IPS-15b (cell line): ENCODE data around the gene CLDN6.

Experiments
- H3K27me3 ChIP-seq: one replicate; pipeline ENCODE4 v1.6.1; 2013; ENCODE audit warnings: low read length; ENCODE audit not compliant: control insufficient read depth, insufficient read depth
- H3K36me3 ChIP-seq: one replicate; pipeline ENCODE4 v1.6.1; 2013; ENCODE audit warnings: low read length; ENCODE audit not compliant: control insufficient read depth, insufficient read depth
- H3K4me1 ChIP-seq: one replicate; pipeline ENCODE4 v1.6.1; 2013; ENCODE audit warnings: mild to moderate bottlenecking, low read length; ENCODE audit not compliant: control insufficient read depth, insufficient read depth
- H3K4me3 ChIP-seq: one replicate; pipeline ENCODE4 v1.5.1; 2013; ENCODE audit warnings: low read depth, low read length
- H3K9ac ChIP-seq: one replicate; pipeline ENCODE4 v1.6.1; 2013; ENCODE audit warnings: low read depth, mild to moderate bottlenecking, low read length
- H3K9me3 ChIP-seq: one replicate; pipeline ENCODE4 v1.6.1; 2013; ENCODE audit warnings: mild to moderate bottlenecking, low read length; ENCODE audit not compliant: control insufficient read depth, insufficient read depth

The CLDN6 gene

GRCh38 chr16:3023415-3023668 lies 5.4 kb upstream of the CLDN6 start:
- peaks cover 25% of the 10 kb centered on the region for H3K36me3 ChIP-seq
- H3K4me3 ChIP-seq = peak overlapping the region; percentile 95
- H3K4me1 ChIP-seq = peaks cover 6% of the 10 kb centered on the region
- no peaks in the 10 kb centered on the region for H3K27me3 ChIP-seq
- no peaks in the 10 kb centered on the region for H3K9me3 ChIP-seq
- H3K9ac ChIP-seq = peak overlapping the region; percentile 87

- no peaks in the 10 kb centered on the region for H3K27me3 ChIP-seq
- H3K4me1 ChIP-seq = peaks cover 6% of the 10 kb centered on the region
- peak overlapping the region; percentile 87 for H3K9ac ChIP-seq
- peak overlapping the region; percentile 95 for H3K4me3 ChIP-seq
- peaks cover 25% of the 10 kb centered on the region for H3K36me3 ChIP-seq
- H3K9me3 ChIP-seq = no peaks in the 10 kb centered on the region
Observed at GRCh38 chr16:3022684-3023414, 4.9 kb upstream of the CLDN6 start.

GRCh38 chr16:3022208-3022683 lies 4.3 kb upstream of the CLDN6 start:
- Histone ChIP-seq H3K27me3 (no peaks in the 10 kb centered on the region), H3K4me3 (peak overlapping the region; percentile 95), H3K4me1 (peaks cover 6% of the 10 kb centered on the region), H3K9ac (peak overlapping the region; percentile 66), H3K36me3 (peaks cover 22% of the 10 kb centered on the region), H3K9me3 (no peaks in the 10 kb centered on the region)

GRCh38 chr16:3021449-3022207 lies 3.6 kb upstream of the CLDN6 start:
- Histone ChIP-seq H3K9ac (peak overlapping the region; percentile 66), H3K27me3 (no peaks in the 10 kb centered on the region), H3K36me3 (peaks cover 16% of the 10 kb centered on the region), H3K9me3 (no peaks in the 10 kb centered on the region), H3K4me3 (peak overlapping the region; percentile 95), H3K4me1 (peaks cover 6% of the 10 kb centered on the region)

- H3K9ac ChIP-seq = peak overlapping the region; percentile 89
- no peaks in the 10 kb centered on the region for H3K27me3 ChIP-seq
- H3K9me3 ChIP-seq = no peaks in the 10 kb centered on the region
- peaks cover 13% of the 10 kb centered on the region for H3K36me3 ChIP-seq
- peak overlapping the region; percentile 95 for H3K4me3 ChIP-seq
- H3K4me1 ChIP-seq = peaks cover 10% of the 10 kb centered on the region
Observed at GRCh38 chr16:3020604-3021448, 2.8 kb upstream of the CLDN6 start.

- Histone ChIP-seq H3K4me3 (peak within 1 kb of the TSS; percentile 95), H3K27me3 (no peaks in the 10 kb centered on the region), H3K36me3 (peaks cover 18% of the 10 kb centered on the region), H3K9me3 (no peaks in the 10 kb centered on the region), H3K4me1 (peaks cover 10% of the 10 kb centered on the region), H3K9ac (peak within 1 kb of the TSS; percentile 89)
Observed at GRCh38 chr16:3020247-3020603, 2.2 kb upstream of the CLDN6 start, which contains the start of gene TNFRSF12A. TNFRSF12A (plus strand) TSS chr16:3020368; CDS start chr16:3020398, 30 bp downstream.

GRCh38 chr16:3019594-3020246 lies 1.7 kb upstream of the CLDN6 start:
- H3K4me1 ChIP-seq = peaks cover 10% of the 10 kb centered on the region
- no peak overlapping the region for H3K9ac ChIP-seq
- H3K4me3 ChIP-seq = peak overlapping the region; percentile 43
- no peaks in the 10 kb centered on the region for H3K9me3 ChIP-seq
- H3K27me3 ChIP-seq = no peaks in the 10 kb centered on the region
- H3K36me3 ChIP-seq = peaks cover 23% of the 10 kb centered on the region

GRCh38 chr16:3017344-3017743 lies 639 bp downstream of the CLDN6 start:
- peak overlapping the region; percentile 94 for H3K9ac ChIP-seq
- H3K27me3 ChIP-seq = no peaks in the 10 kb centered on the region
- peak overlapping the region; percentile 96 for H3K4me3 ChIP-seq
- peaks cover 27% of the 10 kb centered on the region for H3K36me3 ChIP-seq
- no peaks in the 10 kb centered on the region for H3K9me3 ChIP-seq
- peaks cover 15% of the 10 kb centered on the region for H3K4me1 ChIP-seq

GRCh38 chr16:3015865-3016521 lies 2.0 kb downstream of the CLDN6 start:
- Histone ChIP-seq H3K9me3 (no peaks in the 10 kb centered on the region), H3K4me3 (peak overlapping the region; percentile 30), H3K9ac (no peak overlapping the region), H3K36me3 (peaks cover 20% of the 10 kb centered on the region), H3K4me1 (peaks cover 15% of the 10 kb centered on the region), H3K27me3 (peaks cover 5% of the 10 kb centered on the region)

- H3K9ac ChIP-seq = no peak overlapping the region
- H3K4me1 ChIP-seq = peaks cover 21% of the 10 kb centered on the region
- peaks cover 5% of the 10 kb centered on the region for H3K27me3 ChIP-seq
- H3K36me3 ChIP-seq = peaks cover 20% of the 10 kb centered on the region
- no peak overlapping the region for H3K4me3 ChIP-seq
- H3K9me3 ChIP-seq = no peaks in the 10 kb centered on the region
Observed at GRCh38 chr16:3014971-3015370, 3.0 kb downstream of the CLDN6 start.
